ENCODE data around the gene APOF. TPM values are rescaled to one million over a fixed set of nuclear protein-coding genes. Genes with fewer than 3 reads are reported as not detected.

APOF gene
- total and polyA plus RNA-seq, 10 of the 15 experiments (the other 5 are each of a cell fraction or from before 2014, with no cell fraction given): 0.04 to 0.19 (median 0.11) TPM; not detected in 5

GRCh38 chr12:56362130-56363059, at the start of gene APOF (continued):
- no peak for TF ChIP-seq CREB1 (IDR thresholded peaks at IDR 0.05; ENCODE audit: low read depth)
- TF ChIP-seq CBFB (IDR thresholded peaks at IDR 0.05; ENCODE audit: low read depth): no peak
- TF ChIP-seq WRNIP1 (IDR thresholded peaks at IDR 0.05; ENCODE audit: borderline replicate concordance, low read depth, low read length): no peak
- no peak for TF ChIP-seq BCL3 (IDR thresholded peaks at IDR 0.05; ENCODE audit: borderline replicate concordance, insufficient read depth, low read depth, low read length, poor library complexity, severe bottlenecking)
- no peak for TF ChIP-seq MAX (IDR thresholded peaks at IDR 0.05; ENCODE audit: low read depth, low read length)
- no peak for TF ChIP-seq ZNF622 (IDR thresholded peaks at IDR 0.05)
- TF ChIP-seq TCF3 (IDR thresholded peaks at IDR 0.05; ENCODE audit: borderline replicate concordance, insufficient read depth, low read depth, low read length): no peak
- TF ChIP-seq RAD51 (IDR thresholded peaks at IDR 0.05): no peak
- no peak for TF ChIP-seq NR2C1 (IDR thresholded peaks at IDR 0.05)
- TF ChIP-seq RUNX3 (IDR thresholded peaks at IDR 0.05; ENCODE audit: low read length): no peak
